Measurements from ENCODE around the gene GNAQ.

GNAQ gene

GRCh38 chr9:77843871-77844155 is 187.8 kb downstream of the GNAQ start:
- no peak for TF ChIP-seq CTCF (IDR thresholded peaks at IDR 0.05; ENCODE audit: low read depth, low read length, missing control alignments)
- no peak for DNase-seq (ENCODE audit: extremely low read depth, low read depth)
- no peak overlapping the region for H3K4me3 ChIP-seq (replicated peaks; ENCODE audit: low read depth, low read length)

- no peak for DNase-seq (ENCODE audit: extremely low read depth, low read depth)
- H3K4me3 ChIP-seq (replicated peaks; ENCODE audit: low read depth, low read length) = no peak overlapping the region
- TF ChIP-seq CTCF (IDR thresholded peaks at IDR 0.05; ENCODE audit: low read depth, low read length, missing control alignments) = no peak
Observed at GRCh38 chr9:77843076-77843870, 188.3 kb downstream of the GNAQ start.

GRCh38 chr9:77841739-77842386 is 189.7 kb downstream of the GNAQ start:
- no peak for TF ChIP-seq CTCF (IDR thresholded peaks at IDR 0.05; ENCODE audit: low read depth, low read length, missing control alignments)
- no peak for DNase-seq (ENCODE audit: extremely low read depth, low read depth)
- H3K4me3 ChIP-seq (replicated peaks; ENCODE audit: low read depth, low read length) = no peak overlapping the region

GRCh38 chr9:77839459-77840140 is 192.0 kb downstream of the GNAQ start:
- H3K4me3 ChIP-seq (replicated peaks; ENCODE audit: low read depth, low read length) = no peak overlapping the region
- DNase-seq (ENCODE audit: extremely low read depth, low read depth) = no peak

GRCh38 chr9:77838986-77839385 is 192.6 kb downstream of the GNAQ start:
- TF ChIP-seq CTCF (IDR thresholded peaks at IDR 0.05; ENCODE audit: low read depth, low read length, missing control alignments) = no peak
- DNase-seq (ENCODE audit: extremely low read depth, low read depth) = no peak
- H3K4me3 ChIP-seq (replicated peaks; ENCODE audit: low read depth, low read length) = no peak overlapping the region

More at GRCh38 chr9:77839459-77840140, 192.0 kb downstream of the GNAQ start:
- no peak for TF ChIP-seq CTCF (IDR thresholded peaks at IDR 0.05; ENCODE audit: low read depth, low read length, missing control alignments)

- no peak overlapping the region for H3K4me3 ChIP-seq (replicated peaks; ENCODE audit: low read depth, low read length)
- no peak for TF ChIP-seq CTCF (IDR thresholded peaks at IDR 0.05; ENCODE audit: low read depth, low read length, missing control alignments)
- DNase-seq (ENCODE audit: extremely low read depth, low read depth) = no peak
Observed at GRCh38 chr9:77834898-77835488, 196.6 kb downstream of the GNAQ start.
